Ovary (tissue), 9 donors: ENCODE data around the gene NDC1. TPM values are rescaled to one million over a fixed set of nuclear protein-coding genes. Genes with fewer than 3 reads are reported as not detected.

ENCODE experiments used
- DNase-seq, 5 donors: peaks; one replicate each; pipeline ENCODE4 v3.0.0-alpha.2; 2019 to 2020
- H3K27ac ChIP-seq, 2 donors: fragments of 200-600 bp; one replicate each; pipeline versions ENCODE4 v1.5.1 to v1.8.0; 2019 to 2022
- H3K27me3 ChIP-seq: fragments of 200-600 bp; one replicate; pipeline ENCODE4 v1.8.0; 2022
- H3K36me3 ChIP-seq: fragments of 200-600 bp; sonication (generic); one replicate; pipeline ENCODE4 v1.5.1; 2019
- H3K4me1 ChIP-seq: one replicate; pipeline ENCODE4 v1.8.1; 2013; ENCODE audit warnings: mild to moderate bottlenecking, moderate library complexity; ENCODE audit not compliant: insufficient read depth
- H3K4me3 ChIP-seq: fragments of 200-600 bp; sonication (generic); one replicate; pipeline ENCODE4 v1.5.1; 2017
- H3K9me3 ChIP-seq, 2 donors: fragments of 200-600 bp in 1 of 2; sonication (generic) in 1 of 2; one replicate each; pipeline versions ENCODE4 v1.5.1 to v1.8.1; 2013 to 2019; ENCODE audit warnings: mild to moderate bottlenecking in 1 of 2, moderate library complexity in 1 of 2
- CTCF ChIP-seq, 3 donors: fragments of 450-650 bp in 2 of 3; fragments of 200-600 bp in 1 of 3; IDR thresholded peaks; one replicate each; pipeline versions ENCODE4 v1.5.1 to v1.8.0; 2016 to 2022; ENCODE audit warnings: antibody characterized with exemption in 3 of 3, mild to moderate bottlenecking in 1 of 3
- EP300 ChIP-seq: sonication (generic); formaldehyde crosslinking; IDR thresholded peaks from one replicate; pipeline ENCODE4 v1.6.1; 2017; ENCODE audit warnings: antibody characterized with exemption
- POLR2A ChIP-seq: fragments of 450-650 bp; IDR thresholded peaks from one replicate; pipeline ENCODE4 v1.6.1; 2017; ENCODE audit warnings: antibody characterized with exemption, mild to moderate bottlenecking, moderate library complexity
- WGBS, 3 donors: extraction: QIAGEN DNeasy Blood & Tissue Kit in 1 of 3; methylation state at CpG; one replicate each; pipeline versions ENCODE4 v1.1.5 to v1.1.7; 2013 to 2017; 5-methylcytosine and 5-hydroxymethylcytosine counted together
- intact Hi-C, 4 donors: fragments of 100-400 bp; cut with DNase I; formaldehyde crosslinking; loops; one replicate each; pipeline versions ENCODE4 v1.11.0 to v1.15.1; 2022 to 2023
- polyA plus RNA-seq, 2 donors: library from polyadenylated mRNA; stranded (reverse); fragments of 200-250 nt in 1 of 2; fragments of 350-450 nt in 1 of 2; fragmentation: Illumina TruSeq in 1 of 2; extraction: RNeasy Lipid Tissue Mini Kit (QIAGEN cat#74804) in 1 of 2; gene quantifications; one replicate each; pipeline ENCODE4 v1.2.3, GENCODE V29; 2013 to 2014
- total RNA-seq, 7 donors: library from RNA; depleted of rRNA in 2 of 7; stranded (reverse); fragments of >200 nt in 2 of 7; fragmentation: NEBNext Ultra II Directional in 3 of 7; extraction: Animal tissue kit (Norgen Biotek cat#: 25700) in 3 of 7; gene quantifications; one replicate each; pipeline versions ENCODE4 v1.1.0 to v1.2.4, GENCODE V29; 2016 to 2023
- donor health status: DM: no; HTN: no; CAD: no; lungs with moderate emphysema.
- donor health status: DM: no; HTN: no; CAD: no.
- donor health status: Bipolar disorder and iron deficiency.
- donor health status: DM: yes; HTN: yes; CAD: no.
- donor health status: DM: no; HTN: no; CAD: no.
- donor health status: DM: yes; HTN: yes; CAD: no.

NDC1 gene
- total and polyA plus RNA-seq, 9 donors = 4.3 to 11.9 (median 8.6) TPM

- no peak for DNase-seq
- WGBS, 3 donors = 90 to 94% (median 93%) methylated on average over 3 of the region's 3 CpGs
- H3K36me3 ChIP-seq = no peaks in the 10 kb centered on the region
- no peaks in the 10 kb centered on the region for H3K9me3 ChIP-seq
- H3K27me3 ChIP-seq = no peaks in the 10 kb centered on the region
- no peaks in the 10 kb centered on the region for H3K4me1 ChIP-seq
- intact Hi-C loops = no loop called here
- no peak overlapping the region for H3K4me3 ChIP-seq
- no peak for TF ChIP-seq EP300
- TF ChIP-seq POLR2A = no peak
- TF ChIP-seq CTCF (IDR thresholded peaks at IDR 0.05) = no peak
- H3K27ac ChIP-seq = no peak overlapping the region
These were observed 56.4 kb downstream of the NDC1 start for GRCh38 chr1:53781654-53782053.

GRCh38 chr1:53777272-53777671, 60.8 kb downstream of the NDC1 start:
- 93 to 98% (median 95%) methylated on average over 1 of the region's 1 CpG for WGBS, 3 donors
- intact Hi-C loops = no loop called here
- no peak for DNase-seq

GRCh38 chr1:53771648-53772047, 66.4 kb downstream of the NDC1 start:
- no peak for TF ChIP-seq POLR2A
- 87 to 96% (median 91%) methylated on average over 2 of the region's 2 CpGs for WGBS, 3 donors
- no peak for DNase-seq
- Histone ChIP-seq H3K9me3 (no peaks in the 10 kb centered on the region), H3K36me3 (no peaks in the 10 kb centered on the region), H3K27ac (no peak overlapping the region), H3K4me3 (no peak overlapping the region), H3K4me1 (no peaks in the 10 kb centered on the region), H3K27me3 (no peaks in the 10 kb centered on the region)
- intact Hi-C loops = no loop called here

More at GRCh38 chr1:53777272-53777671, 60.8 kb downstream of the NDC1 start:
- no peaks in the 10 kb centered on the region for H3K9me3 ChIP-seq
- no peak overlapping the region for H3K4me3 ChIP-seq
- TF ChIP-seq EP300 (no peak), CTCF (IDR thresholded peaks at IDR 0.05) (no peak), POLR2A (no peak)
- H3K36me3 ChIP-seq = no peaks in the 10 kb centered on the region
- H3K4me1 ChIP-seq = no peaks in the 10 kb centered on the region
- H3K27me3 ChIP-seq = no peaks in the 10 kb centered on the region
- H3K27ac ChIP-seq = no peak overlapping the region

GRCh38 chr1:53769780-53770179, 68.3 kb downstream of the NDC1 start:
- H3K27me3 ChIP-seq = no peaks in the 10 kb centered on the region
- H3K4me1 ChIP-seq = no peaks in the 10 kb centered on the region
- no peak overlapping the region for H3K4me3 ChIP-seq
- no peaks in the 10 kb centered on the region for H3K36me3 ChIP-seq
- no peak overlapping the region for H3K27ac ChIP-seq
- no peak for DNase-seq
- intact Hi-C loops = no loop called here
- H3K9me3 ChIP-seq = no peaks in the 10 kb centered on the region
- WGBS, 3 donors = 97 to 98% (median 98%) methylated on average over 1 of the region's 1 CpG
- TF ChIP-seq CTCF (IDR thresholded peaks at IDR 0.05) (no peak), EP300 (no peak), POLR2A (no peak)

- Histone ChIP-seq H3K27me3 (no peaks in the 10 kb centered on the region), H3K4me1 (no peaks in the 10 kb centered on the region), H3K4me3 (no peak overlapping the region), H3K9me3 (no peaks in the 10 kb centered on the region), H3K36me3 (no peaks in the 10 kb centered on the region), H3K27ac (no peak overlapping the region)
- WGBS, 3 donors = 92 to 100% (median 98%) methylated on average over 1 of the region's 1 CpG
- intact Hi-C loops = no loop called here
- no peak for DNase-seq
- TF ChIP-seq CTCF (IDR thresholded peaks at IDR 0.05) = no peak
- TF ChIP-seq EP300 = no peak
- no peak for TF ChIP-seq POLR2A
These were observed 68.9 kb downstream of the NDC1 start for GRCh38 chr1:53769184-53769583.
